Activated naive CD4-positive, alpha-beta T cell treated with anti-CD3 and anti-CD28 coated beads, Interleukin-2, amount 50 U/mL, for 24 hours (primary cell): Measurements from ENCODE around the gene RNASE8.

Experiments used
- H3K27ac Mint-ChIP-seq: one replicate; pipeline ENCODE4 v1.8.0; 2021; ENCODE audit warnings: mild to moderate bottlenecking, mixed read lengths
- H3K27me3 Mint-ChIP-seq: one replicate; pipeline ENCODE4 v1.8.0; 2021; ENCODE audit warnings: mixed read lengths
- H3K36me3 Mint-ChIP-seq: one replicate; pipeline ENCODE4 v1.8.0; 2021; ENCODE audit warnings: mixed read lengths
- H3K4me1 Mint-ChIP-seq: one replicate; pipeline ENCODE4 v1.8.0; 2021; ENCODE audit warnings: mixed read lengths
- H3K4me3 Mint-ChIP-seq: one replicate; pipeline ENCODE4 v1.8.0; 2021; ENCODE audit warnings: mild to moderate bottlenecking, mixed read lengths
- H3K9me3 Mint-ChIP-seq: one replicate; pipeline ENCODE4 v1.8.0; 2021; ENCODE audit warnings: mixed read lengths

RNASE8 gene

DNA sequence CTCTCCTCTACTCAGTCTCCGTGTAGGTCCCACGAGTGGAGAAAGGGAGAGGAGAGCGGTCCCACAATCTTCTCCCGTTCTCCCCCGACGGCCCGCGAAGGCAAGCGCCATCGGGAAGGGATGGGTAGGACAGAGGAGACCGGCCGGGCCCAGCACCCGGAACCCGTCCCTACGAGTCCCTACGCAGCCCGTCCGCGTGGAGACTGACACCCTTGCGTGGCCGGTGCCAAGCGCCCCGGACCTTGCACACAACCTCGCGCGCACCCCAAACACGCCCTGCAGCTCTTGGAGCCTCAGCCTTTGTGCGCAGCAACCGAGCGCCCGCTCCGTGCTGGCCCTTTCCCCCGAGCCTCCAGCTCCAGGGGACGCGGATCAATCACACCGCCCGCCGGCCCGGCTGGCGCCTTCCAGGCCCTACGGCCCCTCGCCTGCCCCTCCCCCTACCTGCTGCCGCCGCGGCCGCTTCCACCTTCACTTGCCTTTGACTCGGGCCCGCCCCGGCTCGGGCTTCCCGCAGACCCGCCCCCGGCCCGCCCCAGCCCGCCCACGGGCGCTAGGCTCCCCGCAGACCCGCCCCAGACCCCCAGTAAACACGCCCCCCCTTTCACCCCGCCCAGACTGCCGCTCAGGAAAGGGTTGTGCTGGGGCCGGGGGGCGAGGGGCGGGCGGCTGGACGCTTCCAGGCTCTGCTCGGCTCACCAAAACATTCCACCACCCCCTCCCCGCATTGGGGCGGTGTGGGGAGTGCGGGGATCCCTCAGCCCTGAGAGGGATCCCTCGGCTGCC lies 32.8 kb upstream of the RNASE8 start, which contains the start of gene NDRG2:
Gene NDRG2 (minus strand): TSS at position 477 of the 786 bp plus-strand sequence. CDS start 1,746 bp downstream, outside the sequence.
- Mint-ChIP-seq H3K36me3 (no peaks in the 10 kb centered on the region), H3K27me3 (no peaks in the 10 kb centered on the region), H3K4me3 (peak within 1 kb of the TSS; percentile 86), H3K9me3 (no peaks in the 10 kb centered on the region), H3K4me1 (peaks cover 16% of the 10 kb centered on the region), H3K27ac (no peak within 1 kb of the TSS)

- Mint-ChIP-seq H3K4me3 (peak overlapping the region; percentile 86), H3K9me3 (no peaks in the 10 kb centered on the region), H3K27me3 (no peaks in the 10 kb centered on the region), H3K36me3 (no peaks in the 10 kb centered on the region), H3K4me1 (peaks cover 16% of the 10 kb centered on the region), H3K27ac (no peak overlapping the region)
Observed at GRCh38 chr14:21025371-21026273, 32.0 kb upstream of the RNASE8 start.

- H3K27ac Mint-ChIP-seq, result no peak overlapping the region
- H3K9me3 Mint-ChIP-seq, result no peaks in the 10 kb centered on the region
- H3K27me3 Mint-ChIP-seq, result no peaks in the 10 kb centered on the region
- peaks cover 16% of the 10 kb centered on the region for H3K4me1 Mint-ChIP-seq
- no peaks in the 10 kb centered on the region for H3K36me3 Mint-ChIP-seq
- no peak overlapping the region for H3K4me3 Mint-ChIP-seq
Observed at GRCh38 chr14:21026274-21026987, 31.2 kb upstream of the RNASE8 start.

DNA sequence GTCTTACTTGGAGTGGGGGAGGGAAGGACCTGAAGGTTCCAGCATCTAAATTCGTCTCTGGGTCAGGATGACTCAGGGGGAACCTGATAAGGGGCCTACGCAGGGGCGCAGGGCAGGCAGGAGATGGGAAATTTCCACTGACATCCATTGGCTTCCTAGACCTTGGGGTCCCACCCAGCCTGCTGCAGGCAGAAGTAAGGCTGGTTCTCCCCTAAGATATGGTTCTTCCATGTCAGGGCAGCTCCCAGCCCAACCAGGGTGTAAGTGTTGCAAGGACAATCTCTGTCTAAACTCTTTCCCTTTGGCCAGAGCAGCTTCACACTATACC lies 30.7 kb upstream of the RNASE8 start:
- Mint-ChIP-seq H3K9me3 (no peaks in the 10 kb centered on the region), H3K4me3 (no peak overlapping the region), H3K27ac (no peak overlapping the region), H3K36me3 (no peaks in the 10 kb centered on the region), H3K4me1 (peaks cover 16% of the 10 kb centered on the region), H3K27me3 (no peaks in the 10 kb centered on the region)

DNA sequence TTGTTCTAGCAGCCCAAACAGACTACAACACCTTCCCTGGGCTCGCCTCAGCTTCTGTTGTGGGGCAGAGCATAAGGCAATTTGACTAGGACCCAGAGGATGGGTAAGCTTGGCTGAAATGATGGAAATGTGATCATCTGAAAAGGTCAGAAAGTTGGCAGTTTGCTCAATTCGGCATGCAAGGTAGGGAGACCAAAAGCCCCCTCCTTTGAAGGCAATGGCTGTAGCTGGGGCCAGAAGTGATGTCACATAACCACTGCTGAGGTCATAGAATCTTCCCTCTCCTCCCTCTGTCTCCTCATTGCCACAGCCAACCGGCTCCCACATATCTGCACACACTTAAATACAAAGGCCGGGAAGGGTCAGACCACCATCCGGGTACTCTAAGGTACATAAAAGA lies 27.7 kb upstream of the RNASE8 start, which contains the start of gene TPPP2:
Gene TPPP2 (plus strand): TSS at position 301 of the 400 bp plus-strand sequence. CDS start 365 bp downstream, outside the sequence.
- H3K9me3 Mint-ChIP-seq, result no peaks in the 10 kb centered on the region
- no peaks in the 10 kb centered on the region for H3K4me1 Mint-ChIP-seq
- H3K36me3 Mint-ChIP-seq, result no peaks in the 10 kb centered on the region
- H3K27me3 Mint-ChIP-seq, result no peaks in the 10 kb centered on the region
- H3K27ac Mint-ChIP-seq, result no peak within 1 kb of the TSS
- no peak within 1 kb of the TSS for H3K4me3 Mint-ChIP-seq

DNA sequence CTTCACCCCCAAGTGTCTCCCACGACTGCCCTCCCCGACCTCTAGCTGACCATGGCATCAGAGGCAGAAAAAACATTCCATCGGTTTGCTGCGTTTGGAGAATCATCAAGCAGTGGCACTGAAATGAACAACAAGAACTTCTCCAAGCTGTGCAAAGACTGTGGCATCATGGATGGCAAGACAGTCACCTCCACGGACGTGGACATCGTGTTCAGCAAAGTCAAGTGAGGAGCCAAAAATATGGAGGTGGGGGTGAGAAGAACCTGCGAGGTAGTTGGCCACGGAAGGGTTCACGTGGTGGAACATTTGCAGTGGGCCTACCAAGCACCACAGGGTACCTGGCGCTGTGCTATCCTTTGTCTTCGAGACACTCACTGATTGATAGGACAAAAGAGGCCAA lies 27.1 kb upstream of the RNASE8 start:
- no peaks in the 10 kb centered on the region for H3K4me1 Mint-ChIP-seq

DNA sequence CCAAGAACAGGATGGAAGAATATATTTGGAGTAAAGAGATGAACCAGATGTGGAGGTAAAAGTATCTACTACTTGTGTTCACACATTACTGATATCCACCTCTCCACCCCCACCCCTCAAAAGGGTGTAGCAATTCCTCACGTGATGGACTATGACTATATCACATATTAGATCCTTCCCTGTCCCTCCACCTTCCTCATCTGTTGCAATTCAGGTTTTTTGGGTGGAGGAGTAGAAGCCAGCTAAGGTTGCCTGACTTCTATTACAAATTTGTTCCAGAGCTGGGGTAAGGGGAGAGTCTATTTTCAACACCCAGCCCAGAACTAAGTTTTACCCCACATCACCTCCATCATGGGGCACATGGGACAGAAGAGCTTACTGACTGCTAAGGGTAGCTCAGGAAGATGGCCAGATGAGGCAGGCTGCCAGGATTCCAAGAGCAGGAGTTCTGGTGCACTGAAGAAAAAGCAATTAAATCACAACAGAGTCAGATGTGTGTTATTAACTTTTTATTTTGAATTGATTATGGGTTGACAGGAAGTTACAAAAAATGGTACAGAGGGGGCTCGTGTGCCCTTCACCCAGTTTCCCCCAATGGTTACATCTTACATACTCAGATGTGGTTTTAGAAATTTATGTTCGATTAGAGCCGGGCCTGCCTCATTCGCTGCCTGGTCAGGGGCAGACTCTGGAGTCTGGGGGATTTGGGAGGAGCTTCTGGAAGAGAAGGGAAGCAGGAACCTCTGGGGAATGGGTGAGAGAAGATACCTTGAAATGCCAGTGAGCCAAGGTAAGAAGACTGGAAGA lies 25.1 kb upstream of the RNASE8 start:
- Mint-ChIP-seq H3K36me3 (no peaks in the 10 kb centered on the region), H3K4me1 (no peaks in the 10 kb centered on the region), H3K27me3 (no peaks in the 10 kb centered on the region), H3K4me3 (no peak overlapping the region), H3K27ac (no peak overlapping the region), H3K9me3 (no peaks in the 10 kb centered on the region)

More for the DNA sequence above, 27.1 kb upstream of the RNASE8 start:
- H3K36me3 Mint-ChIP-seq, result no peaks in the 10 kb centered on the region
- no peak overlapping the region for H3K4me3 Mint-ChIP-seq
- H3K9me3 Mint-ChIP-seq, result no peaks in the 10 kb centered on the region
- H3K27ac Mint-ChIP-seq, result no peak overlapping the region
- no peaks in the 10 kb centered on the region for H3K27me3 Mint-ChIP-seq

DNA sequence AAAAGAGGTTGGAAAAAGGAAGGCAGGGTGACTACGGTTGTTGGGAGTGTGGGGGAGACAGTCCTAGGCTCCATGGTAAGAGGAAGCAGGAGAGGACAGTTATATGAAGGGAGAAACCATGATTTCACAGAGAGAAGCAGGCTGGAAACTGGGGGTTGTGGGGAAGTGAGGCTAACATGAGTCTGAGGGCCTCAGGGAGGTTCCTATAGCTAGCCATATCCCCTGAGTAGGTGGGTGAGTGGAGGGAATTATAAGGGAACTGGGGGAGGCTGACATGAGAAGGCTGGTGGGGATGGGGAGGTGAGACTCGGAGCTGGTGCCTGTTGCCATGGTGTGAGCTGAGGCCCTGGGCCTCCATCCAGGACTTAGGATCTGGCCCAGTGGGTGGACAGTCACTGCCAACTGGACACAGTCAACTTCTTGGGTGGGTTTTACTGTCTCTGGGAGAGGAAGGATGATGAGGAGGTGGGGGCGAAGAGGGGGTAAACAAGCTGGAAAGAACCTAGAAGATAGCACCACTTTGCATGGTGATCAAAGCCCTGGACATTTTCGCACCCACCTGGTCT lies 24.4 kb upstream of the RNASE8 start:
- H3K36me3 Mint-ChIP-seq, result no peaks in the 10 kb centered on the region
- no peak overlapping the region for H3K27ac Mint-ChIP-seq
- no peak overlapping the region for H3K4me3 Mint-ChIP-seq
- no peaks in the 10 kb centered on the region for H3K4me1 Mint-ChIP-seq
- no peaks in the 10 kb centered on the region for H3K9me3 Mint-ChIP-seq
- no peaks in the 10 kb centered on the region for H3K27me3 Mint-ChIP-seq

DNA sequence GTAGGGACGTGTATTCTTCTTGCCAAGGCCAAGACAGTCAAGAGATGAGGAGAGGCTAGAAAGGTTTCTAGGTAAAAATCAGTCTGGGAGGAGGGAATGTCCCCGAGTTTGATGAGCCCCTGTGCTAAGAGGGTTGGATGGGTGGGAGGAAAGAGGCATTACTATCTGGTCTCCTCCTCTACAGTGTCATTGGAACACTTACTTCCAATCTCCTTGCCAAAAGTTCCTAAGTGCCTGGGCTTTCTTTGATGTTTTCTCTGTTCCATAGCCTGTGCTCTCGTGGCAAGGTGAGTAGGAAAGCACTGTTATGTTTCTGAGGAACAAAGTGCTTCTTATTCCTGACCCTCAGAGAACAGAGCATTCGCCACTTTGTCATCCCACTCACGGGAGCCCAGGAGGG lies 22.9 kb upstream of the RNASE8 start, which contains the start of gene RNASE13:
Gene RNASE13 (minus strand): TSS at position 101 of the 400 bp plus-strand sequence. CDS start 519 bp downstream, outside the sequence.
- no peaks in the 10 kb centered on the region for H3K36me3 Mint-ChIP-seq
- no peak within 1 kb of the TSS for H3K4me3 Mint-ChIP-seq
- H3K27ac Mint-ChIP-seq, result no peak within 1 kb of the TSS
- no peaks in the 10 kb centered on the region for H3K27me3 Mint-ChIP-seq
- no peaks in the 10 kb centered on the region for H3K4me1 Mint-ChIP-seq
- H3K9me3 Mint-ChIP-seq, result no peaks in the 10 kb centered on the region

- Mint-ChIP-seq H3K9me3 (no peaks in the 10 kb centered on the region), H3K27me3 (no peaks in the 10 kb centered on the region), H3K36me3 (no peaks in the 10 kb centered on the region), H3K4me3 (no peak overlapping the region), H3K27ac (no peak overlapping the region), H3K4me1 (no peaks in the 10 kb centered on the region)
Observed at GRCh38 chr14:21036751-21037150, 20.9 kb upstream of the RNASE8 start.

DNA sequence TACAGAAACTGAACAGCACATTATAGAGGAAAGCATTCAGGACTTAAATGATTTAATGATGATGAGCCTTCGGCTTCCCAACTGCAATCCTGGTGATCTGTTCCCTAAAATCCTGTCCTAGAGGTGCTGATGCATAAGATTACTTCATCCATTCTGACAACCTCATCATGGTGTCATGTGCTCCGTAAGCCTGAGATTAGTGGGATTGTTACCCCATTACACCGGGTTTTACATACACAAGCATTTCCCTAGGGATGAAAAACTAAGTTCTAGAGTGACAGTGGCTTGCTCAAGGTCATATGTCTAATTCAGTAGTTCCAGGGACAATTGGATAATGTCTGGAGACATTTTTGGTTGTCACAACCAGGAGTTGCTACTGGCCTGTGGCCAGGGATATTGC lies 20.5 kb upstream of the RNASE8 start:
- H3K27me3 Mint-ChIP-seq, result no peaks in the 10 kb centered on the region
- H3K27ac Mint-ChIP-seq, result no peak overlapping the region
- no peaks in the 10 kb centered on the region for H3K36me3 Mint-ChIP-seq
- H3K9me3 Mint-ChIP-seq, result no peaks in the 10 kb centered on the region
- no peak overlapping the region for H3K4me3 Mint-ChIP-seq
- H3K4me1 Mint-ChIP-seq, result no peaks in the 10 kb centered on the region

GRCh38 chr14:21038441-21039422 lies 18.9 kb upstream of the RNASE8 start:
- Mint-ChIP-seq H3K27me3 (peaks cover 3% of the 10 kb centered on the region), H3K27ac (no peak overlapping the region), H3K4me1 (no peaks in the 10 kb centered on the region), H3K36me3 (no peaks in the 10 kb centered on the region), H3K4me3 (no peak overlapping the region), H3K9me3 (no peaks in the 10 kb centered on the region)

DNA sequence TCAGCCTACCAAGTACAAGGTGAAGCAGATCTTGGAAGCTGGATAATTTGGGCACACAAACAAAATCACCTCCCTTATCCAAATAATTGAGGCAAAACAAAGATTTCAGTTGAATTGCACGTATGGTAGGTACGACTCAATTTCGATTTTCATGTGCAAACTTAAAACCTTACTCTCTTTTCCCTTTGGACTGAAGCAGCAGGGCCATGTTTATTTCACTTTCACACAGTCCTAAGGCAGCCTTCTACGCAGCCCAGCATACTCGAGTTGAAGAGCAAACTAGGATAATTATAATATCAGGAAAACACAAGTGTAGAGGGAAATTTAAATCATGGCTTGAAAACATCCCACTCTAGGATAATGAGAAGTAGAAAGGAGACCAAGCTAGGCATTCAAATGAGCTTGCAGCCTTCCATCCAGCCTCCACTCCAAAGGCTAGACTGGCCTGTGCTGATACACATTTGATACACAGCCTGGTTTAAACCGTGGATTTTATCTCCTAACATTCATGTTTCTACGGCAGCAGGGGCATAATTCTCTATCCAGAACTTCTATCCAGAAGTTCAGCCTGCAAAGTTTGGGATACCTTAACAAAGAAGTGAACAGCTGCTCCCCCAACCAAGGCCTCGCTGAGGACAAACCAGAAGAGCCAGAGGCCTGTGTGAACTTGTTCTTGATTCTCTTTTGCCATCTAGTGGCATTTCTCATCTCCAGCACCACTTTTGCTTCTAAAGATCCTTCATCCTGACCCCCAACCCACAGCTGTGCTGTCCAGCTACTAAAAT lies 17.8 kb upstream of the RNASE8 start:
- no peaks in the 10 kb centered on the region for H3K9me3 Mint-ChIP-seq
- H3K4me1 Mint-ChIP-seq, result peaks cover 8% of the 10 kb centered on the region
- no peaks in the 10 kb centered on the region for H3K36me3 Mint-ChIP-seq
- peaks cover 3% of the 10 kb centered on the region for H3K27me3 Mint-ChIP-seq
- no peak overlapping the region for H3K4me3 Mint-ChIP-seq
- H3K27ac Mint-ChIP-seq, result peak overlapping the region; percentile 3
